Activated CD8-positive, alpha-beta memory T cell treated with anti-CD3 and anti-CD28 coated beads, Interleukin-2, amount 50 U/mL, for 48 hours (primary cell): Measurements from ENCODE around the gene PCDHGA3.

ENCODE experiments used
- DNase-seq: peaks from one replicate; pipeline ENCODE4 v3.0.0-alpha.2; 2020

The PCDHGA3 gene

GRCh38 chr5:141349917-141350619 is 6.4 kb downstream of the PCDHGA3 start, which contains the start of gene PCDHGB1:
TSS of gene PCDHGB1 (plus strand) at chr5:141350099. CDS start at chr5:141350261, 162 bp downstream.
- DNase-seq = no peak

GRCh38 chr5:141351591-141351990 is 8.0 kb downstream of the PCDHGA3 start:
- no peak for DNase-seq

GRCh38 chr5:141354900-141355469 is 11.4 kb downstream of the PCDHGA3 start, which contains the start of gene PCDHGA4:
TSS of gene PCDHGA4 (plus strand) at chr5:141355021. CDS start at chr5:141355108, 87 bp downstream.
- DNase-seq = no peak

- DNase-seq = no peak
These were observed 12.0 kb downstream of the PCDHGA3 start for GRCh38 chr5:141355641-141356040.

- no peak for DNase-seq
These were observed 12.5 kb downstream of the PCDHGA3 start for GRCh38 chr5:141356133-141356532.

GRCh38 chr5:141356950-141357349 is 13.3 kb downstream of the PCDHGA3 start:
- no peak for DNase-seq

GRCh38 chr5:141359790-141360426 is 16.3 kb downstream of the PCDHGA3 start, which contains the start of gene PCDHGB2:
TSS of gene PCDHGB2 (plus strand) at chr5:141359994. CDS start at chr5:141360136, 142 bp downstream.
- DNase-seq = no peak

- no peak for DNase-seq
These were observed 17.1 kb downstream of the PCDHGA3 start for GRCh38 chr5:141360685-141361084.

GRCh38 chr5:141362719-141363118 is 19.1 kb downstream of the PCDHGA3 start:
- no peak for DNase-seq

- DNase-seq = no peak
These were observed 20.5 kb downstream of the PCDHGA3 start, which contains the start of gene PCDHGA5 for GRCh38 chr5:141363952-141364660. TSS of gene PCDHGA5 (plus strand) at chr5:141364162. CDS start at chr5:141364331, 169 bp downstream.

GRCh38 chr5:141366016-141366896 is 22.6 kb downstream of the PCDHGA3 start:
- no peak for DNase-seq

GRCh38 chr5:141369994-141370848 is 26.6 kb downstream of the PCDHGA3 start, which contains the start of gene PCDHGB3:
TSS of gene PCDHGB3 (plus strand) at chr5:141370242. CDS start at chr5:141370395, 153 bp downstream.
- DNase-seq = no peak

- no peak for DNase-seq
These were observed 28.2 kb downstream of the PCDHGA3 start for GRCh38 chr5:141371572-141372475.

GRCh38 chr5:141373673-141374317 is 30.2 kb downstream of the PCDHGA3 start, which contains the start of gene PCDHGA6:
TSS of gene PCDHGA6 (plus strand) at chr5:141373891. CDS start at chr5:141374084, 193 bp downstream.
- DNase-seq = no peak

- no peak for DNase-seq
These were observed 31.0 kb downstream of the PCDHGA3 start for GRCh38 chr5:141374627-141375026.

GRCh38 chr5:141375444-141376155 is 32.0 kb downstream of the PCDHGA3 start:
- DNase-seq = peak; percentile 52

GRCh38 chr5:141382469-141383294 is 39.1 kb downstream of the PCDHGA3 start, which contains the start of gene PCDHGA7:
TSS of gene PCDHGA7 (plus strand) at chr5:141382742. CDS start at chr5:141382900, 158 bp downstream.
- peak; percentile 32 for DNase-seq
